GM21737 (cell line): ENCODE measurements around the gene ACE.
"Not testable (repeated sequence)": the region's sequence is repeated elsewhere in the genome, so short reads cannot be mapped to it uniquely, and the experiment has no call there.

Source experiments
- ATAC-seq: cut with Tn5 transposase; IDR thresholded peaks from one replicate; pipeline ENCODE4 v1.9.1; 2021; ENCODE audit warnings: mild to moderate bottlenecking, moderate library complexity; ENCODE audit not compliant: unreplicated experiment

ACE gene

GRCh38 chr17:63443053-63443452 is 33.8 kb upstream of the ACE start:
- no peak for ATAC-seq

DNA sequence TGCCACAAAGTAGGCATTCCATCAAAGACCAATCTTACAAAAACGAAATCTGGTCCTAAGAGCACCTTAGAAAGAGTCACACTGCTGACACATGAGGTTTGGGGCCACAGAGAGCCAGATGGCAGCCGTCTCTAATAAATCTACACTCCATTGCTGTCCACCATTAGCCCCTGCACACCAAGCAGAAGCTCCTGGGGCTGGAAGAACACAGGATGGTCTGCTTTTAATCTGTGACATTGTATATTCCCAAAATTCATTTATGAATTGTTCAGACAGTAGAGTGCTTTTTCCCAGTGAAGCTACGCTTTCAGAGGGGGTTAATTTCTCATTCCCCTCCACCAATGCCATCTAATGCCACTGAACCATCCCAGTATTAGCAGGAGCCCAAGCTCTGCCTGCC is 32.4 kb upstream of the ACE start:
- ATAC-seq: no peak

DNA sequence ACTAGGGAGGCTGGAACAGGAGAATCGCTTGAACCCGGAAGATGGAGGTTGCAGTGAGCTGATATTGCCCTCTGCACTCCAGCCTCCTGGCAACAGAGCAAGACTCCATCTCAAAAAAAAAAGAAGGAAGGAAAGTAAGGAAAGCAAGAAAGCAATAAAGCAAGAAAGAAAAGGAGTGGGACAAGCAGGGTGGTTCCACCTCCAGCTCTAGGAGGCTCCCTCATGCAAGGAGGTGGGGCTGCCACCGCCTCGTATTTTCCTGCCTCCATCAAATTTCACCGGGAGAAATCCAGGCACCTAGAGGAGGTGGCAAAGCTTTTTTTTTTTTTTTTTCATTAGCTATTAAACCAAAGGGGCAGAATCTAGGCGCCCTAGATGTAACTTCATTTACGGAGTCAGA is 31.8 kb upstream of the ACE start:
- ATAC-seq: no peak

DNA sequence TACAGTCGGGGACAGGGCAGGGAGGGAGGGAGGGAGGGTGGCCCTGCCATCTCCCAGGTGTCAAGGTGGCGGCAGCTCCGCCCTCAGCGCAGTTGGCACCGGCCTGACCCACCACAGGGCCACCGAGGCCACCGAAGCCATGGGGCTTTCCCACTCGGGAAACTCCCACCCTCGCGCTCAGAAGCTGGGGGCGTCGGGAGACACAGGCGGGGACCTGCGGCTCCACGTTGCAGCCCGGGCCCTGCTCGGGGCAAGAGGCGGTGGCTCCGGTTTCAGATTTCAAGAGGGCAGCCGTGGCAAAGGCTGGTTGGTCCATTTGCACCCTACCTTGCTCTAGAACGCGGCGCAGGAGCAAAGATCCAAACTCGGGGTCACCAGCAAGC is 31.3 kb upstream of the ACE start:
- peak; percentile 24 for ATAC-seq

- peak; percentile 54 for ATAC-seq
These were observed 30.7 kb upstream of the ACE start, which contains the start of gene CYB561 for GRCh38 chr17:63445954-63446752. CYB561 (minus strand) TSS chr17:63446306; CDS start chr17:63437547, 8,759 bp downstream.

DNA sequence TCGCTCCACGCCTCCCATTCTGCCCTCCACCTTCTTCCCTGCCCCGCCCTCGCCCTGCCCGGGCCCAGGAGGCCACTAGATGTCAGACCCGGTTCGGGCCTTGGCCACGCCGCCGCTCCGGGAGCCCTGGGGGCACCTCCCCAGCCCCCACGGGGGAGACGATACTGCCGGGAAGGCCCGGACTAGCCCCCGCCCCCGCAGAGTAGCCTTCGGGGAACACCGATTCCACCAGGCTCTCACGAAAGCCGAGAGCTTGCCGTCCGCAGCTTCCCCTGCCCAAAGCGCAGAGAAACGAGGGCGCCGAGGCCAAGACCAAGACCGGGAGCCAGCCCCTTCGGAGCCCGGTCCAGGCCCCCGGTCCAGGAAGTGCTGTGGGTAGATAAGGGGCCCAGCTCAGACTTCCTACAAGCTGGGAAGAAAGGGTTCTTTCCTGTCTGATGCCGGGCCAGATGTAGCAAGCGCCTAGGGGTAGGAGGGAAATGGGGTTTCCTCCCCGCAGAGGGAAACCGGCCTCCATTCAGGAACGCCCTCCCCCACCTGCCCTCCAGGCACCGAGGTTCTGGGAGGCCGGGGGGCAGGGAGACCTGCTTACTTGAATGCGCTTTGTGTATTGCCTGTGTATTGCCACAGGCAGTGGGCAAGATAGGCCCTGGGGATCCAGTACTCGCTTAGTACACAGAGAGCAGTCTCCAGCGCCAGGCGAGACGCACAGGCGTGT is 29.9 kb upstream of the ACE start:
- ATAC-seq: peak; percentile 16

- ATAC-seq: no peak
These were observed 29.3 kb upstream of the ACE start for GRCh38 chr17:63447471-63448009.

- no peak for ATAC-seq
These were observed 28.2 kb upstream of the ACE start for GRCh38 chr17:63448655-63449054.

- ATAC-seq: no peak
These were observed 26.3 kb upstream of the ACE start for GRCh38 chr17:63450551-63450950.

DNA sequence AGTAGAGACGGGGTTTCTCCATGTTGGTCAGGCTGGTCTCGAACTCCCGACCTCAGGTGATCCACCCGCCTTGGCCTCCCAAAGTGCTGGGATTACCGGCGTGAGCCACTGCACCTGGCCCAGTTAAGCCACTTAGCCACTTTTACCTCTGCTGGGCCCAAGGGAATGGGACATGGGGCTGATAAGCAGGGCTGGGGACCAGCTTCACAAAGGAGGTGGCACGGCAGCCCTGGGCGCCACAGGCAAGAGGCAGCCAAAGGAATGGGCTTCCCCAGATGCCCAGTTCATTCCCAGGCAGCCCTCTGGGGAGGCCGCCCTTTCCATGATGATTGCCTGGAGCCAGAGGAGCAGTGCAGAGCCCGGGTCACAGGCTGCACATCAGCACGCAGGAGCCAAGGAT is 25.7 kb upstream of the ACE start:
- ATAC-seq: no peak

GRCh38 chr17:63452046-63452961 is 24.6 kb upstream of the ACE start:
- no peak for ATAC-seq

- no peak for ATAC-seq
These were observed 23.8 kb upstream of the ACE start for GRCh38 chr17:63452962-63453551.

DNA sequence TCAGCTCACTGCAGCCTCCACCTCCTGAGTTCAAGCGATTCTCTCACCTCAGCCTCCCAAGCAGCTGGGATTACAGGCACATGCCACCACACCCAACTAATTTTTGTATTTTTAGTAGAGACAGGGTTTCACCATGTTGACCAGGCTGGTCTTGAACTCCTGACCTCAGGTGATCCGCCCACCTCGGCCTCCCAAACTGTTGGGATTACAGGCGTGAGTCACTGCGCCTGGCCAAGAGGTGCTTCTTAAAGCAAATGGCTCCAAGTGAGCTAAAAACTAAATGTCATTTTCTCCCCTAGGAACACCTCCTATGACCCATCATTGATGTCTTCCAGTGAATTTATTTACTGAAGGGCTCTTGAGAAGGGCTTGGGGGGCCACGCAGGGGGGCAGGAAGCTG is 22.5 kb upstream of the ACE start:
- not testable (repeated sequence) for ATAC-seq

DNA sequence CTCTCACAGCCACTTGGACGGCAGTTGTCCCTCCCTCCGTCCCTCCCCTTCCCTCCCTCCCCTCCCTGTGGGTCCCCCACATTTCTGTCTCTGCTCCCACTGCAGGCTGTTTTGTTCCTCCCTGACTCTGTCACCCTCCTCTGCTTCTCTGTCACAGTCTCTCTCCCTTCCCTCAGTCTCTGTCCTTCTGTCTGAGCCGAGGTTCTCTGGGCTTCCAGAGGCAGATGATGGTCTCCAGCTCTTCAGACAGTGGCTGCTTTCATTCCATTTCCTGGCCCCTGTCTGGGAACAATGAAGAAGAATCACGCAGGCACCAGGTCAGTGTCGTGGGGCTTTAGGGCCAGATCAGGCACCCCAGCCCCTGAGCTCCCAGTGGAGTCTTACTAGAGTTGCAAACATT is 21.9 kb upstream of the ACE start:
- no peak for ATAC-seq

- no peak for ATAC-seq
These were observed 21.4 kb upstream of the ACE start for GRCh38 chr17:63455417-63455816.

GRCh38 chr17:63458478-63458877 is 18.4 kb upstream of the ACE start:
- ATAC-seq: no peak

- no peak for ATAC-seq
These were observed 16.8 kb upstream of the ACE start for GRCh38 chr17:63460018-63460417.

DNA sequence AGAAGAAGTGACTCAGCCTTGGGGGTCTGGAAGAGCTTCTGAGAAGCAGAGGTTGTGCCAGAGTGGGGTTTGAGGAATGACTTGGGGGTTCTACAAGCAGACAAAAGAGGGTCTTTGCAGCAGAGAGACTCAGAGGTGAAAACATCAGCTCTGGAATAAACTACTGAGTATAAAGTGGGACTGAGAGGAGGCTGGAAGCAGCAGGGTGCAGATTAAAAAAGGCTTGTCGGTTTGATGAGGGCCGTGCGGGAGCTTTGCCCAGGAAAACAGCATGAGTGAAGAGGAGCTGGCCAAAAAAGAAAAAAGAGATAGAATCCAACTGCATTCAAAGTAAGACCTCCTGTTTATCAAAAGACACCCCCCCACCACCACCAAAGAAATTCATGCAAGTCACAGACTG is 13.1 kb upstream of the ACE start:
- ATAC-seq: no peak

- ATAC-seq: no peak
These were observed 12.1 kb upstream of the ACE start for GRCh38 chr17:63464691-63465236.

GRCh38 chr17:63468099-63468498 is 8.8 kb upstream of the ACE start:
- ATAC-seq: not testable (repeated sequence)
